NT2/D1 (cell line): ENCODE data around the gene KLHL30.

Source experiments
- YY1 ChIP-seq: IDR thresholded peaks from 2 replicates; pipeline ENCODE4 v1.6.1; 2011; ENCODE audit not compliant: insufficient read length, insufficient read depth
- ZNF274 ChIP-seq: IDR thresholded peaks from 2 replicates; pipeline ENCODE4 v1.6.1; 2011; ENCODE audit warnings: mild to moderate bottlenecking, low read depth, low read length

- no peak for TF ChIP-seq ZNF274
- TF ChIP-seq YY1, result no peak
These were observed 11.5 kb downstream of the KLHL30 start for GRCh38 chr2:238149841-238150572.
